Renal cortex interstitium (tissue), 11 donors: ENCODE data around the gene LBHD1. TPM values are rescaled to one million over a fixed set of nuclear protein-coding genes. Genes with fewer than 3 reads are reported as not detected.
"Not testable (repeated sequence)": the region's sequence is repeated elsewhere in the genome, so short reads cannot be mapped to it uniquely, and the experiment has no call there.

Experiments used
- DNase-seq, 11 donors: peaks; one replicate each; pipeline ENCODE4 v3.0.0-alpha.2; 2013; ENCODE audit warnings: low read depth in 9 of 11, low spot score in 4 of 11; ENCODE audit errors: extremely low read depth in 1 of 11
- polyA plus RNA-seq, 3 donors: library from polyadenylated mRNA; unstranded; fragments of 120-200 nt; gene quantifications; one replicate each; pipeline ENCODE4 v1.2.1, GENCODE V29; 2013; ENCODE audit not compliant: insufficient read length in 3 of 3

LBHD1 gene
- polyA plus RNA-seq, 3 donors: 6.3 to 6.8 (median 6.4) TPM

DNA sequence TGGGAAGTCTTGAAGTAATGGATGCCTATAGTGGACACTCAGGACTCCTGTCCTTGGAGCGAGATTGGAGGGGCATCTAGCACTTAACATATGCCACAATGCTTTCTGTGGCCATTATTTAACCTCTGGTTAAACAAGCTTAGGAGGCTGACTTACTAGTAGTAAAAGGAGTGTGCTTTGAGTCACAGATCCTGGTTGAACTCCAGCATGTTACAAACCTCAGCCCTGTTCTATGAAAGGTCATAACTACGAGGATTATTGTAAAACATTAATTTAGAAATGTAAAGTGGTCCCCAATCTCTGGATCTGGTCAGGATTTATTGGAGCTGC is 1.1 kb upstream of the LBHD1 start:
- DNase-seq: no peak

- no peak for DNase-seq
Observed at GRCh38 chr11:62671236-62671607, 845 bp downstream of the LBHD1 start.

DNA sequence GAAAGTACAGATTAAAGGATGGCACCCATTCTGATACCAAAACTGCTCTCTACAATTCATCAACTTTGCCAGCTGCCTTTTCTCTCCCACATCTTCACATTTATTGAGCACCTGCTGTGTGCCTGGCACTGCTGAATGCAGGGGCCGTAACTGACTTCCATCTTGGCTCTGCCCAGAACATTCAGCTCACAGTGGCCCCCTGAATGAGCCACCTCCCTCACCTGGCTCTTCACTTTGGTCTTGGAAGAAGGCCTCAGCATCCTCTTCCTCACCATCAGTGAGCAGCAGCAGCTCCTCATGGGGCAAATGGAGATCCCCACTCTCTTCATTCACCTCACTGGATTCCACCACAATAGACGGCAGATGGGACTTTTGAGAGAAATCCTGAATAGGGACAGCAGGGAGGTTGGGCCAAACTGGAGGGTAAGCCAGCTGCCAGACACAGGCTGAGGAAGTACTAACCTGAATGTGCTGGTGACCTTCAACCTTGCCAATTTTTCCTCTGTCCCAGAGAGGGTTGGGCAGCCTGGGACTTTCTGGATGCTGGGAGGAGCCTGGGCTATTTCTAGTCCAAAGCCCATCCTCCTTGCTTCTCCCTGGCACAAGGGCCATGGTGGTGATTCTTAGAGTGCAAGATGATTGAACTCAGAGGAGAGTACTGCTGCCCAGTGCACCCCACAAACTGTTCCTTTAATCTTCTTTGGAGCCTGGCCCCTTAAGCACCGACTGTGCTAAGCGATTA is 2.5 kb downstream of the LBHD1 start:
- no peak for DNase-seq

GRCh38 chr11:62667460-62667859 is 4.6 kb downstream of the LBHD1 start:
- no peak for DNase-seq

- no peak for DNase-seq
Observed at GRCh38 chr11:62666259-62666926, 5.7 kb downstream of the LBHD1 start.

DNA sequence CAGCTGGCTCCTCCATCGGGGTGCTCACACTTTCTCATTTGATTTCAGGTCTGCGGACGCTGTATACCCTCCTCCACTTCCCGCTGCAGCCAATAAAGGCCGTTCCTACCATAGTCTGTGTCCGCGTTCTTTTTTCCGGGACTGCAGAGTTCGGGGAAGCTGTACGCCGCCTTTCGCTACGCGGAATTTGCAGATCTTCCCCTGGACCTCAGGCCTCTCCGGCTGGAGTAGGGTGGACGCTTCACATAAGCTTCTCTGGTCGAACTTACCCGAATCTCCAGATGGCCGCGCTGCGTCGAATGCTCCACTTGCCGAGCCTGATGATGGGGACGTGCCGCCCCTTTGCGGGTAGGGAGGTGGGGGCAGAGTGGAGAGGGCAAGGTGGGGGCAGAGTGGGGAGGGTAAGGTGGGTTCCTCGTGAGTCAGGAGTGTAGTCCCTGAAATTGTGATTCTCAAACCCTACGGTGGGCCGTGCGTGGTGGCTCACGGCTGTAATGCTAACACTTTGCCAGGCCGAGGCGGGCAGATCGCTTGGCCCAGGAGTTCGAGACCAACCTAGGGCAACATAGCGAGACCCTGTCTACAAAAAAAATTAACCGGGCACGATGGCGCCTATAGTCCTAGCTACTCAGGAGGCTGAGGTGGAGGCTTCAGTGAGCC is 6.3 kb downstream of the LBHD1 start:
- peak in 2 of 11 donors; percentile 53 to 68 for DNase-seq

DNA sequence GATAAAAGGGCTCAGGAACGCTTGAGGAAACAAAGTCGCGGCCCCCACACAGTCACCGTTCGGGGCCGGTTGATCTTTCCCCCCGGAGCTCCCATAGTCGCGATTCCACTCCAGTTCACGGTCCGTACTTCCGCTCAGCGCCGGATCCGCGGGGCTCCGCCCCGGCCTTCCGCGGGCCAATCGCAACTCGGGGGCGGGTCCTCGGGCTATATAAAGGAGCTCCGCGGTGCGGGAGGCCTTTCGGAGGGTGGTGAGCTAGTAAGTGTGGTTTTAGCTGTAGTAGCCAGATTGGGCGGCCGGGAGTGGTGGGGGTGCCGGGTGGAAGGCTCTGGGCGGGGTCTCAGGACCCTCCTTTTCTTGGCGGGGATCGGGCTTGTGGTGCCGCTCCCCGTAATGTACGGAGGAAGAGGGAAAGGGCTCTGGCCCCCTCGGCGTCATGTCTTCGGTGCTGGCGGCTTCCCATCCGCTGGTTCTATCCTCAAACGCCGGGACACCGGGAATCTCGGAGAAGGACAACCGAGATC is 6.9 kb downstream of the LBHD1 start, which contains the start of the genes C11orf98 and CSKMT:
TSS of gene C11orf98 (minus strand) at position 136 of the 524 bp plus-strand sequence. CDS start at position 95, 41 bp downstream.
TSS of gene CSKMT (plus strand) at position 238 of the 524 bp plus-strand sequence. CDS start 568 bp downstream, outside the sequence.
- DNase-seq: peak; percentile 86 to 95 (median 93)

DNA sequence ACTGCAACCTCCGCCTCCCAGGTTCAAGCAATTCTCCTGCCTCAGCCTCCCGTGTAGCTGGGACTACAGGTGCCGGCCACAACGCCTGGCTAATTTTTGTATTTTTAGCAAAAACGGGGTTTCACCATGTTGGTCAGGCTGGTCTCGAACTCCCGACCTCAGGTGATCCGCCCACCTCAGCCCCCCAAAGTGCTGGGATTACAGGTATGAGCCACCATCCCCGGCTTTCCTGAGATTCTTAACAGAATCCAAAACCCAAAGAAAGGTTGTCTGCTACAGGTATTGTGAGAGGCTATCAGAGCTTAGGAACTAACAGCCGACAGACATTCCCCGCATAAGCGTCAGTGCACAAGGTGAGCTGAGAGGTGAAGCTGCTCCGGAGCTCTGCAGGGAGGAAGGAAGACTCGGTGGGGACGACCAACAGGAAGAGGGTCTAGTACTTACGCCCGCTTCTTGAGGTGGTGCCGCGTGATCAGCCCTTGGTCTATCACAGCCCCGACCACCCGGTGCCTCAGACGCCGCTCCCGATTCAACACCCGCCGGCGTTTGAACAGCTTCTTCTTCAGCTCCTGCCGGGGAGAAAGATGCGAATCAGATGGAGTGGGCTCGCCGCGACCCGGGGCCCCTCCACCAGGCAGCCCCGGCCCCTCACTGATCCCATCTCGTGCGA is 7.5 kb downstream of the LBHD1 start:
- DNase-seq: peak in 4 of 11 donors; percentile 44 to 68 (median 57)

DNA sequence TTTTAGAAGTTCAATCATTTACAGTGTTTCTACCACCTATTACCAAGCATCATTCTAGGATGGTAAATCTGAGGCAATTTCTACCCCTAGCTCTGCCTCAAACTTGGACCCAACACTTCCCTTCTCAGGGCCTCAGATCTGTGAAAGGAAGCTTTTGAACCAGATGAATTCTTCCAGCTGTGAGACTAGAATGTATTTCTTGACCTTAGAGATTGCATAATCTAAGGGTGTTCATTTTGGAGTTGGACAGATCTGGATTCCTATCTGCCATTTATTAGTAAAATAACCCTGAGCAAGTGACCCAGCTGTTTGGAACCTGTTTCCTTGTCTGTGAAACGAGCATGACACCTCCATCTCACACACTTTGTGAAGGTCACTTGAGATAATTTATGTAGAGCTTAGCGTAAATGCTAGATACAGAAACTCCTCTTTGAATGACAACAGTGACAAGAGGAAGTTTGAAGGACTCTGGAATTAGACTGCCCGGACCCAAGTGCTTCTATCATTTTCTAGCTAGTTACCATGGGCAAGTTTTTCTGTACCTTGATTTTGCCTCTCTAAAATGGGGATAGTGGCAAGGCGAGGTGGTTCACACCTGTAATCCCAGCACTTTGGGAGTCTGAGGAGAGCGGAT is 15.2 kb downstream of the LBHD1 start:
- DNase-seq: no peak

- DNase-seq: no peak
Observed at GRCh38 chr11:62654297-62654696, 17.8 kb downstream of the LBHD1 start.

GRCh38 chr11:62652161-62653006 is 19.7 kb downstream of the LBHD1 start:
- DNase-seq: no peak

DNA sequence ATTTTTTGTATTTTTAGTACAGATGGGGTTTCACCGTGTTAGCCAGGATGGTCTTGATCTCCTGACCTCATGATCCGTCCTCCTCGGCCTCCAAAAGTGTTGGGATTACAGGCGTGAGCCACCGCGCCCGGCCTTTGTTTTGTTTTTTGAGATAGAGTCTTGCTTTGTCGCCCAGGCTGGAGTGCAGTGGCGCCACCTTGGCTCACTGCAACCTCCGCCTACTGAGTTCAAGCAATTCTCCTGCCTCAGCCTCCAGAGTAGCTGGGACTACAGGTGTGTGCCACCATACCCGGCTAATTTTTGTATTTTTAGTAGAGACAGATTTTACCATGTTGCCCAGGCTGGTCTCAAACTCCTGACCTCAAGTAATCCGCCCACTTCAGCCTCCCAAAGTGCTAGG is 21.8 kb downstream of the LBHD1 start:
- not testable (repeated sequence) for DNase-seq

- no peak for DNase-seq
Observed at GRCh38 chr11:62649486-62649885, 22.6 kb downstream of the LBHD1 start.

DNA sequence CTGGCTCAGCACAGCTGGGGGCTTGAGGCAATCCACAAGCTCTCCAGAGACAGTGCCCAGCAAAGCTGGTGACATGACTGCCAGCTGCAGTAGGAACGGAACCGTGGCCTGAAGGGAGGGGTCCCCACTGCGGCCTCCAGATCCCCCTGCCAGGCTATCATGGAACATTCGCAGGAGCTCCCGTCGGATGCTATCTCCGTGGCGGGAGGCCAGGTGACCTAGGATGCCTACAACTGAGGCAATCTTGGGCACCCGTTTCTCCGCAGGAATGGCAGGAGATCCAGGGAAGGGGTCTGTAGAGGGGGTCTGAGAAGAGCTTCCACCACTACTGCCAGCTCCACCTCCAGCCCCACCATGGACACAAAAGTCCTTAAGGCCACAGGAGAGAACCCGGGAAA is 23.1 kb downstream of the LBHD1 start:
- DNase-seq: no peak

DNA sequence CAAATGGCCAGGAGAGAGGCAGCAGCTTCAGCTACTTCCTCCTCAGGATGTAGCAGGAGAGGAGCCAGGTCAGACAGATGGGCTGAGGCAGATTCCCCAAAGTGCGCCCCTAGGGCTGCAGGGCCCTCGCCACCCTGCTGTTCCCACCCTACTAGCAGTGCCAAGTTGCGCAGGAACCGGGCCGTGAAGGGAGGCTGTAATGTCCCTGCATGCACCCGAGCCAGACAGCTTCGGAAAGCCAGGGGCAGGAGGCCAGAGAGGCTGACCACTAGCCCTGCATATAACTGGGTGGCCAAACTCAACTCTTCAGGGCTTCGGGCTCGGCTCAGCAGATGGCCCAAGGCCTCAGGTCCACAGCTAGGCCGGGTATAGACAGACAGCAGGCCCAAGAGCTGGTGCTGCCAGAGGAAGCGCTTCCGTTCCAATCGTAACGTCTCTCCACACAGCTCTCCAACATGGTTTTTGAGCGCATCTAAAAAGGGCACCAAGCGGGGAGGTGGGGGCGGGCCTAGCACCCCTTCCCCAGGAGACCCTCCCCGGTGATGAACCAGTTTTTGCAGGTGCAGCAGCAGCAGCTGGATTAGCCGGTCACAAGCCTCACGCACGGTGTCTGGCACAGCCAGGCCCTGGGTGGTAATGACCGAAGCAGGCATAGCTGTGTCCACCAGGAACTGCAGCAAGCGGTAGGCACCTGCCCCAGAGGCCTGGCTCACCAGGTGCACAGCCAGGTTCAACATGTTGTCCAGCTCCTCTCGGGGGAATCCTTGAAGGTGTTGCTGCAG is 23.7 kb downstream of the LBHD1 start:
- DNase-seq: no peak

- no peak for DNase-seq
Observed at GRCh38 chr11:62647609-62648005, 24.5 kb downstream of the LBHD1 start.
